ENCODE results near the gene SMARCC1. TPM values are rescaled to one million over a fixed set of nuclear protein-coding genes. Genes with fewer than 3 reads are reported as not detected.
A peak's percentile ranks its signal among the peaks of the same experiment; 100 is the strongest.

Gene SMARCC1
- total RNA-seq, 2 donors from 2014 or later = 93.8 to 130 TPM

DNA sequence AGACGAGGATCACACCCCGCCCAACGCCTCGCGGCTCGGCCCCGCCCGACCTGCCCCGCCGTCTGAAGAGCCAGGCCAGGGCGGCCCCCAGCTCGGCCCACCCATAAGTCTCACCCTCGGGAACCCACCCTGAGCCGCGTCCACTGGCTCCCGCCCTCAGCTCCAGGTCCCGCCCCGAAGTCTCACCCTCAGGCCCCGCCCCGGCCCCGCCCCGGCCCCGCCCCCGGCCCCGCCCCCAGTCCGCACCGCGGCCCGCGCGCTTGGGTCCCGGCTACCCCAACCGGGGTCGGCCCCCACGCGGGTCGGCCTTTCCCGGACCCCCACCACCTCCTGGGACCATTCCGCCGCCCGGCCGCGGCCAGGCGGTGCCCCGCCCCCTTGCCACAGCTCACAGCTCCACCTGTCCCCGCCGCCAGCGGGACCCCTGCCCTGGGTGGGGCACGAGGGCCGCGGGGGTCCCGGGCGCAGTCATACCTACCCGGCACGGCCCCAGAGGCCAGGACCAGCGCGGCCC, 203.5 kb downstream of the SMARCC1 start:
- Mint-ChIP-seq H3K9me3 (no peaks in the 10 kb centered on the region), H3K27me3 (peaks cover 15 to 23% of the 10 kb centered on the region in 2 donors), H3K36me3 (no peaks in the 10 kb centered on the region), H3K4me1 (ENCODE audit: low read depth in 2 of 2) (no peaks in the 10 kb centered on the region), H3K27ac (no peak overlapping the region), H3K4me3 (peak overlapping the region; percentile 55)
- peak; percentile 79 to 88 for ATAC-seq
- peak; percentile 73 for DNase-seq (ENCODE audit: low spot score)

DNA sequence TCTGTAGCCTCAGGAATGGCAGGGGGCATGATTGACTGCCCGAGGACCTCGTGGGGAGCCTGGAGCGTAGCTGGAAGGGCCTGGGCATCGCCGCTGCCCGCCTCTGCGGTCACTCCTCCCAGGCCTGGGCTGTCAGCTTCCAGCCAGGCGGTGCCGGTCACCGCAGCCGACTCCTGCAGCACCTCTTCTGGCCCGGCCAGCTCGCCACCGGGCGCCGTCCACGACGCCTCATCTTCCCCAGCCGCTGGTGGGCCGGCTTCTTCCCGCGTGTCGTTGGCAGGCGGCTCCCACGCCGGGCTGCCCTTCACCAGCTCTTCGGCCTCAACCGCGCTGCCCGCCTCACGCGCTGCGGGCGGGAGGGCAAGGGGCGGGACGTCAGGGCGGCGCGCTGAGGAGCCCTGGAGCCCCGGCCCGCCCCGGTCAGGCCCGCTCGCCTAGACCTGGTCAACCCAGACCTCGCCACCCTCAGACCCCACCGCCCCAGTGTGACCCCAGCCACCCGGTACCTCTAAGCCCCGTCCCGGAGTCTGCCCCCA, 204.0 kb downstream of the SMARCC1 start:
- peak in 1 of 2 donors; percentile 1 for ATAC-seq
- Mint-ChIP-seq H3K4me1 (ENCODE audit: low read depth in 2 of 2) (no peaks in the 10 kb centered on the region), H3K27ac (no peak overlapping the region)

DNA sequence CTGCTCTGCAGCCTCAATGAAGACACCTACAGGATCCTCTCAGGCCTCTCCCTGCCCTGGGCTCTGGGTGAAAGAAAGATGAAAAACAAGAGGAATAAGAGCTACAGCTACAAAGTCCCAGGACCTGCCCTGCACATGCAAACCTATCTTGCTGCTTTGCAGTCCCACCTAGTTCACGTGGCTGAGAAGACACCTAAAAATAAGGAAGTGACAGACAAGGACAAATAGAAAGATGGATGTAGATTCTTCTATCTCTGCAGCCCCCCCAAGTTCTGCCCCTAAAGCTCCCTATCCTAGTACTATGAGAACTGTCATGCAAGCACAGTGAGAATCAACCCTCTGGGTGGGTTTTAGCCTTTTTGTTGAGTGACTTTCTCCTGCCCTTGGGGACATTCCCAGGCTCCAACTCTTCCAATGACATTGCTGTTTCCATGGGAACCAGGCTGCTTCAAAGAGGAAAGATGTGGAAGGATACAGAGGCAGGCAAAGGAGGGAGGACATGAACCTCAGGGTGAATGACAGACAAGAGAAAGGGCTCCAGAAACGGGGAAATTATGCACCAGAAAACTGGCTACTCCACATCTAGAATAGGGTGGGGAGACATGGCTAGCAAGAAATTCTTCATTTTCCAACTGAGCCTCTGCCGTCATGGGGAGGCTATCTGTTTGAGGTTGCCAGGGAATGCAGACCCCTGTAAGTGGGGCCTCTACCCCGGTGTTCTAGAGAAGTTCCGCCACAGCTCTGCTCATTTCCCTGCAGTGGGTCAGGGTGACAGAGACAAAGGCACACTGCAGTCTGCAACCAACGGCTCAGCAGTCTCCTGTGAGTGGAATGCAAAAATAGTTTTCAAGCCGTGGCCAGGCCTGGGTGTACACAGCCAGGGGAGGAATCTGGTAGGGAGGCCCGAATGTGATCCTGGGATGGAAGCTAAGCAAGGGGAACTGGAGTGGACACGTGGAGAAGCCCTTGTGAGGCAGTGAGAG, 208.2 kb downstream of the SMARCC1 start:
- DNase-seq (ENCODE audit: low spot score) = no peak
- H3K27ac Mint-ChIP-seq = no peak overlapping the region
- no peaks in the 10 kb centered on the region for H3K9me3 Mint-ChIP-seq
- H3K4me3 Mint-ChIP-seq = no peak overlapping the region
- no peaks in the 10 kb centered on the region for H3K36me3 Mint-ChIP-seq
- no peak for ATAC-seq
- no peaks in the 10 kb centered on the region for H3K4me1 Mint-ChIP-seq (ENCODE audit: low read depth in 2 of 2)
- peaks cover 21 to 22% of the 10 kb centered on the region in 2 donors for H3K27me3 Mint-ChIP-seq

More for the DNA sequence above, 204.0 kb downstream of the SMARCC1 start:
- Mint-ChIP-seq H3K36me3 (no peaks in the 10 kb centered on the region), H3K9me3 (no peaks in the 10 kb centered on the region), H3K4me3 (peak overlapping the region; percentile 55), H3K27me3 (peaks cover 18 to 28% of the 10 kb centered on the region in 2 donors)
- no peak for DNase-seq (ENCODE audit: low spot score)

DNA sequence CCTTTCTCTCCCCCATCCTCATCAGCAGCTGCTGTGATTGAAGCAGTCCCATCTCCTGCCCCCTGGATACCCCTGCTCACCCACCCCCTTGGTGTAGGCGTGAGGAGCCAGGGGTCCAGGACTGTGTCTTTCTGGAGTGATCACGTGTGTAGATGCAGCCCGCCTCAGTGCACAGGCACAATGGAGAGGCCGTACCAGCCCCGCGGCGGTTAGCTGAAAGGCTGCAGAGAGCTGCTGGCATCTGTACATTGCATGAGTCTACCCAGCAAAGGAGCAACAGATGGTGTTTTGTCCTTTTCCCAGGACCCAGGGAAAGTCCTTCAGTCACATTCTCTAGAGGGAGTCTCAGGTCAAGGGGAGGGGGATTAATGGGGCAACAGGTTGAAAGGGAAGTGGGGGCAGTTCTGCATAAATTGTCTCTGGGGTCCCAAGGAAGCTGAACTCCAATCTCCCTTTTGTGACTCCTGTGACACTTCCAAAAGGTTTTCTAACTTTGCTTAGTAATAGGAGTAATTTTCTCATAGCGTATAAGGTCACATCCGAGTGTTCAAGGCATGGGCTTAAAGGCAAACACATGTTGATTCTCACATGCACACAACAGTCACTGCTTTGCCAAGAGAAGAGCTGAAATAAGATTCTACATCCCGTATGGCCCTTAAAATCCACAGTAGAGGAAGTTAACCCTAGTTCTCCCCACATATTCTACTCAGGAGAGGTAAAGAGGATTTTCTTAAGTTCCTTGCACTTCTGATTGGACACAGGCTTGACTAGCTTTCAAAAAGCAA, 210.1 kb downstream of the SMARCC1 start:
- Mint-ChIP-seq H3K36me3 (no peaks in the 10 kb centered on the region), H3K9me3 (no peaks in the 10 kb centered on the region), H3K4me1 (ENCODE audit: low read depth in 2 of 2) (no peaks in the 10 kb centered on the region), H3K27ac (no peak overlapping the region), H3K4me3 (no peak overlapping the region), H3K27me3 (peaks cover 18 to 22% of the 10 kb centered on the region in 2 donors)
- DNase-seq (ENCODE audit: low spot score) (no peak), ATAC-seq (no peak)

DNA sequence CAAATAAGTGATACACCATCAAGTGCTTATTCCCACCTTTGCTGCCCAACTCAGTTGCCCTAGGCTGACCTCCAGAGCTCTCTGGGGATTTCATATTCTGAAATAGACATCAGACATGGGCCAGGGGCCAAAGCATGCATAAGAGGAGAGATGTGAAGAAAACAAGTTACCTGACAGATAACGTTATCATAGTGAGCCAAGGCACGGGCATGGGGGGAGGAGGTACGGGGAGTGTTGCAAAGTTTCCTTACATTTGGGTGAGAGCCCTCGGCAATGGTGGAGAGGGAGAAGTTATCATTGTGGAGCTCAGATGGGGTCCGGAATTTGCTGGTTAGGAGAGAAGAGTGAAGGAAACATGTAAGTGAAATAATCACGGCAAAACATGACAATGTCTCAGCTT, 212.8 kb downstream of the SMARCC1 start:
- no peak overlapping the region for H3K4me3 Mint-ChIP-seq
- peaks cover 16 to 20% of the 10 kb centered on the region in 2 donors for H3K27me3 Mint-ChIP-seq
- ATAC-seq (no peak), DNase-seq (ENCODE audit: low spot score) (no peak)
- no peaks in the 10 kb centered on the region for H3K36me3 Mint-ChIP-seq
- no peaks in the 10 kb centered on the region for H3K9me3 Mint-ChIP-seq
- no peaks in the 10 kb centered on the region for H3K4me1 Mint-ChIP-seq (ENCODE audit: low read depth in 2 of 2)
- H3K27ac Mint-ChIP-seq = no peak overlapping the region

DNA sequence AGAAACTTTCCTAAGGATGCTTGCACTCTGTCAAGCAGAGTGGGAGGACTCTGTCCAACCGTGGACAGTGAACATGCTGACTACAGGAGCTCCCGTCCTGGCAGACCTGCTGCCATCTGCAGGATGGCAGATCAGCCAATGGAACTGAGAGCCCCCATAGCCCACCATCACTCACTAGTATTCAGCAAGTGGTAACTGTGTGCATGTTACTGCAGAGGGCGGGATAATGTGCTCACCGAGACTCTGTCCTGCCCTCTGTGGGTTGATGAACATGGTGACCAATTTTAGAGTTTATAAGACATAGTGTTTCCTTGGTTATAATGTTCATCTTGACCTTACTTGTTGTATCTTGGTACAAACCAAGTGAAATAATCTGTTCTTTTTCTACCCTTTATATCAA, 214.5 kb downstream of the SMARCC1 start:
- ATAC-seq = no peak
- Mint-ChIP-seq H3K27ac (no peak overlapping the region), H3K36me3 (no peaks in the 10 kb centered on the region), H3K9me3 (no peaks in the 10 kb centered on the region), H3K27me3 (peaks cover 5 to 11% of the 10 kb centered on the region in 2 donors), H3K4me3 (no peak overlapping the region), H3K4me1 (ENCODE audit: low read depth in 2 of 2) (no peaks in the 10 kb centered on the region)
- DNase-seq (ENCODE audit: low spot score) = no peak

DNA sequence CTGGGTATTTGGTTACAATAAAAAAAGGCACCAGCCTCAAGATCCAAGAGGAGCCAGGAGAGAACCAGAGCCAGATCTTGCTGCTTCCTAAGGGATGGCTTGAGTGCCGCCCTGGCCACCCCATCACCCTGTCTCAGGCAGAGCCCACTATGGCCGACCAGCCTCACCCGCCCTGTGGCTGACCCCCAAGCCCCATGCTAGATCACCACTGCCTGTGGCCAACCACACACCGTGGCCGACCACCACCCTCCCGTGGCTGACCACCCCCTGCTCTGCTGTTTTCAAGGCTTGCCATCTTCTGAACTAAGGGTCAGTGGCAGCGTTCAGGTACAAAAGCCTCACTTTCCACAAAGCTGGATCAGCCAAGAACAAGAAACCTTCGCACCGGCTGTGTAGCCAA, 215.0 kb downstream of the SMARCC1 start:
- peaks cover under 1 to 6% of the 10 kb centered on the region in 2 donors for H3K27me3 Mint-ChIP-seq
- H3K9me3 Mint-ChIP-seq = no peaks in the 10 kb centered on the region
- ATAC-seq = peak; percentile 29 to 45
- no peaks in the 10 kb centered on the region for H3K36me3 Mint-ChIP-seq
- H3K4me1 Mint-ChIP-seq (ENCODE audit: low read depth in 2 of 2) = no peaks in the 10 kb centered on the region
- H3K4me3 Mint-ChIP-seq = no peak overlapping the region
- no peak for DNase-seq (ENCODE audit: low spot score)
- H3K27ac Mint-ChIP-seq = no peak overlapping the region

DNA sequence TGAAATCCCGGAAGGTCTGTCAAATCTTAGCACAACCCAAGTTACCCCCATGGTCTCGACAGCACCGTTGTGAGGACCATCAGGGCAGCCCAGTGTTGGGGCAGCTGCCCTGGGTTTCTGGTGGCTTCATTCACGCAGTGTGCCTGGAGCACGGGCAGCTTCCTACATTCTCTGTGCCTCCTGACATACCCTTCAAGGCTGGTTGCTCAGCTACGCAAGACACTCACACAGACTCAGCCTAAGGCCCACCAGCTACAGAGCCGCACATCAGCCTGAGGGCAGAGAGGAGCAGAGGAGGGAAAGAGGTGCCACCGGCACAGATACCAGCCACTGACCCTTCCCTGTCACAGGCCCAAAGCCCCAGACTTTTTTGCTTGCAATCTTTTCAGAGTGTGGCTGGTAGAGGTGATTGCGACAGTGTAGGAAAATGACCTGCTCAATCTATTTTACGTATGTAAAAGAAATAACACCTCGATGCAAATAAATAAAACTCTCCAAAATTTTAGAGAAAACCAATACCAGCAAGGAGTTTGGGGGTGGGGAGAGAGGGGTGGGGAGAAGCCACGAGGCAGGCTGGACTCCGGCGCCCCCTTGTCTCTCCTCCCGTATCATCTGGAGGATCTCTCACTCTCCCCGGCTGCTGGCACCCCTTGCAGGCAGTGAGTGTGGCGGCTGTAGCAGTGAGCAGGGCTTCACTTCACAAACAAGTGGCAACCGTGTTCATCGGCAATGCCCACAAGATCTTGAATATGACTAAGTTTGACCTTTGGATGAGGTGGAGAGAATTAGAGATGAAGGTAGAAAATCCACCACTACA, 215.8 kb downstream of the SMARCC1 start:
- Mint-ChIP-seq H3K9me3 (no peaks in the 10 kb centered on the region), H3K36me3 (no peaks in the 10 kb centered on the region), H3K27me3 (peaks cover 0 to 6% of the 10 kb centered on the region in 2 donors), H3K4me1 (ENCODE audit: low read depth in 2 of 2) (no peaks in the 10 kb centered on the region), H3K27ac (no peak overlapping the region), H3K4me3 (no peak overlapping the region)
- DNase-seq (ENCODE audit: low spot score) (no peak), ATAC-seq (no peak)

DNA sequence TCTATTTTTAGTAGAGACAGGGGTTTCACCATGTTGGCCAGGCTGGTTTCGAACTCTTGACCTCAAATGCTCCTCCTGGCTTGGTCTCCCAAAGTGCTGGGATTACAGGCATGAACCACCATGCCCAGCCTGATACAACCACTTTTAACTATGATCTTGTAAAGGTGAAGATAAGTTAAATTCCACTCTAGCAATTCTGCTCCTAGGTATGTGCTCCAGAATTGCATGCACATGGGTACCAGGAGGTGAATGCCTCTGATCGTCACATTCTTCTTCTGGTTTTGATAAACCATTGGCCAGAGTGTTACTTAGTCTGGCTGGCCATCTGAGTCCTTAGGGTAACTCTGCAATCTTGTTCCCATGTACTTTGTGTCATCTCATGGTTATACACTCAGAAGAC, 225.3 kb downstream of the SMARCC1 start:
- Mint-ChIP-seq H3K4me1 (ENCODE audit: low read depth in 2 of 2) (no peaks in the 10 kb centered on the region), H3K27me3 (peaks cover 9 to 14% of the 10 kb centered on the region in 2 donors), H3K9me3 (no peaks in the 10 kb centered on the region), H3K4me3 (no peak overlapping the region), H3K27ac (no peak overlapping the region), H3K36me3 (no peaks in the 10 kb centered on the region)
- DNase-seq (ENCODE audit: low spot score) (no peak), ATAC-seq (no peak)

DNA sequence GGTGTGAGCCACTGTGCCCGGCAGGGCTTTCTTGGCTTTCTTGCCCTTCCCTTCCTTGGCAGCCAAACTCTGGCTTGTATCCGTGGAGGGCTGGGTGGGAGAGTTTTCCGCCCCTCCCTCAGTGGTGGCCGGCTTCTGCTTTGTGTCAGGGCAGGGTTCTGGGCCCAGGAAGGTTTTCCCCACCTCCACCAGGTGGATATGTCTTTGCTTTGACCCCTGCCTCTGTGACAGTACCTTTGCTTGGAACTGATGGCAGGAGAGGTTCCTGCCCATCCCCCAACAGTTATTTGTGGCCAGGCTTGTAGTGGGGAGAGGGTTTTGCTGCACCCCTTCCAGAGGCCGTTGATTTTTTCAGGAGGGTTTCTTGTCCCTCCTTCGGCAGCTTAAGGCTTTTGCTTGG, 227.4 kb downstream of the SMARCC1 start:
- H3K4me3 Mint-ChIP-seq = no peak overlapping the region
- H3K27ac Mint-ChIP-seq = no peak overlapping the region
- no peaks in the 10 kb centered on the region for H3K4me1 Mint-ChIP-seq (ENCODE audit: low read depth in 2 of 2)
- ATAC-seq = no peak
- no peak for DNase-seq (ENCODE audit: low spot score)
- H3K36me3 Mint-ChIP-seq = no peaks in the 10 kb centered on the region
- peaks cover 20 to 30% of the 10 kb centered on the region in 2 donors for H3K27me3 Mint-ChIP-seq
- no peaks in the 10 kb centered on the region for H3K9me3 Mint-ChIP-seq

DNA sequence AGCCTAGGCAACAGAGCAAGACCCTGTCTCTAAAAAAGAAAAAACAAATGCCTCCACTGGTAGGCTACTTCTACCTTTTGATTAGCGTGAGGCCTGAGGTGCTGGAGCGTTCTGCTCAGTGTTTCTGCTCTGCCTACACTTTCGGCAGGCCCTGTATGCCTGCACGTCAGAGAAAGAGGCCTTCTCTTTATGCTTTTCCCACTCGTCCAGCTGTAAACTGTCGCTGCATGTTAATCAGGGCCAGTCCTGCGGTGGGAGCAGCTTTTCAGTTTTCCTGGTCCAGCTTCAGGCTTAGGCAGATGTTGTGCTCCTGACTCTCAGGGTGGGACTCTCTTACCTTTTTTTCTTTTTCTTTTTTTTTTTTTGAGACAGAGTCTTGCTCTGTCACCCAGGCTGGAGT, 228.3 kb downstream of the SMARCC1 start:
- Mint-ChIP-seq H3K4me1 (ENCODE audit: low read depth in 2 of 2) (no peaks in the 10 kb centered on the region), H3K27ac (no peak overlapping the region), H3K9me3 (no peaks in the 10 kb centered on the region), H3K4me3 (no peak overlapping the region), H3K36me3 (no peaks in the 10 kb centered on the region), H3K27me3 (peaks cover 19 to 30% of the 10 kb centered on the region in 2 donors)
- no peak for ATAC-seq
- DNase-seq (ENCODE audit: low spot score) = no peak

DNA sequence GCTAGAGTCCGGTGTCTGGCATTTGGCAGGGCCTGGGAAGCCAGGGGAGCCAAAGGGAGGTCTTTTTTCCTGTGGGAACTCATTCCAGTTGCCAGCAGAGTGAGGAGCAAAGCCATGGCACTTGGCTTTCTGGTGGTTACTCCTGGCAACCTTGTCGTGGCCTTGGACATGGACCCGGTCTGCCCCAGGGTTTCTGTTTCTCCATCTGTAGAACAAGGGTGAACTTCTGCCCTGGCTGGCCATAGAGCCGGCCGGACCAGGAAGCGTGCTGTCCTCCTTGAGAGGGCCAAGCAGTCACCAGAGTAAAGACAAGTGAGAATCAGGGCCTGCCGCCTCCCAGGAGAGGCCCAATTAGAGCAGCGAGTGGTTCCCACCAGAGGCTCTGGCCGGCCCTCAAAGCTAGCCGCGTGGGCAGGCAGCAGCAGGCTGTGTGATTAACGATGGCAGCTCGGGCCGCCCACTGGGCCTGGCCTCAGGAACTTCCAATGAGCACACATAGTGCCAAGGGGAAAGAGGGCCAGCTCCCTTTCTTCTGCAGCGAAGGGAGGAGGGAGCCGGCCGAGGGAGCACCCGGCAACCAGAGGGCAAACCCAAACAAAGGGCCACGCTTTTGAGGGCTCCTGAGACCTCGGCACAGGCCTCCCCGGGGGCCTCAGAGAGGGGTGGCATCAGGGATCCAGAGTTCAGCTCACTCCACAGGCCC, 239.1 kb downstream of the SMARCC1 start:
- Mint-ChIP-seq H3K27ac (no peak overlapping the region), H3K36me3 (no peaks in the 10 kb centered on the region), H3K27me3 (peaks cover 2 to 4% of the 10 kb centered on the region in 2 donors), H3K4me1 (ENCODE audit: low read depth in 2 of 2) (no peaks in the 10 kb centered on the region), H3K9me3 (no peaks in the 10 kb centered on the region), H3K4me3 (no peak overlapping the region)
- DNase-seq (ENCODE audit: low spot score) (no peak), ATAC-seq (peak in 1 of 2 donors; percentile 11)
